ENCODE measurements around the gene ATG9B. TPM values are rescaled to one million over a fixed set of nuclear protein-coding genes. Genes with fewer than 3 reads are reported as not detected.
"Not testable (repeated sequence)": the region's sequence is repeated elsewhere in the genome, so short reads cannot be mapped to it uniquely, and the experiment has no call there.

The ATG9B gene
- total RNA-seq, 1 donor from 2014 or later = 16.7 TPM

GRCh38 chr7:151014950-151015349 is 9.3 kb downstream of the ATG9B start:
- ATAC-seq = peak; percentile 43

GRCh38 chr7:151013733-151014497 is 10.4 kb downstream of the ATG9B start:
- peak; percentile 9 for ATAC-seq

- ATAC-seq = no peak
Measured at GRCh38 chr7:151013356-151013732, 10.9 kb downstream of the ATG9B start.

- no peak for ATAC-seq
Measured at GRCh38 chr7:151012911-151013347, 11.4 kb downstream of the ATG9B start.

GRCh38 chr7:151012031-151012692 is 12.1 kb downstream of the ATG9B start:
- ATAC-seq = peak; percentile 22

GRCh38 chr7:151011616-151012015 is 12.7 kb downstream of the ATG9B start:
- ATAC-seq = not testable (repeated sequence)

GRCh38 chr7:151011097-151011409 is 13.2 kb downstream of the ATG9B start:
- no peak for ATAC-seq

GRCh38 chr7:151010307-151011096 is 13.8 kb downstream of the ATG9B start:
- peak; percentile 50 for ATAC-seq

- no peak for ATAC-seq
Measured at GRCh38 chr7:151010037-151010306, 14.3 kb downstream of the ATG9B start.

- ATAC-seq = no peak
Measured at GRCh38 chr7:151009327-151010036, 14.8 kb downstream of the ATG9B start.

GRCh38 chr7:151008511-151009323 is 15.6 kb downstream of the ATG9B start:
- ATAC-seq = peak; percentile 50

- no peak for ATAC-seq
Measured at GRCh38 chr7:151008143-151008510, 16.2 kb downstream of the ATG9B start.

GRCh38 chr7:151007469-151007898 is 16.8 kb downstream of the ATG9B start:
- ATAC-seq = no peak

- ATAC-seq = no peak
Measured at GRCh38 chr7:151006590-151007300, 17.5 kb downstream of the ATG9B start.

- no peak for ATAC-seq
Measured at GRCh38 chr7:151005566-151005965, 18.7 kb downstream of the ATG9B start.

- peak; percentile 46 for ATAC-seq
Measured at GRCh38 chr7:151003572-151003971, 20.7 kb downstream of the ATG9B start.

- no peak for ATAC-seq
Measured at GRCh38 chr7:151001546-151001945, 22.7 kb downstream of the ATG9B start.

- ATAC-seq = no peak
Measured at GRCh38 chr7:151000897-151001495, 23.3 kb downstream of the ATG9B start.

- ATAC-seq = no peak
Measured at GRCh38 chr7:150999497-151000230, 24.6 kb downstream of the ATG9B start.

GRCh38 chr7:150999001-150999400 is 25.3 kb downstream of the ATG9B start:
- ATAC-seq = no peak
